Neuronal stem cell (in vitro differentiated cells): ENCODE measurements around the gene SPDYA.

Experiments
- DNase-seq: peaks from one replicate; pipeline ENCODE4 v3.0.0-alpha.2; 2013; ENCODE audit warnings: low spot score
- H2AFZ ChIP-seq: one replicate; pipeline ENCODE4 v1.6.1; 2013; ENCODE audit warnings: mild to moderate bottlenecking, low read length, inconsistent platforms
- H2AK5ac ChIP-seq: 2 replicates; pipeline ENCODE4 v1.6.1; 2013; ENCODE audit warnings: low read depth, mild to moderate bottlenecking, inconsistent platforms, low read length, moderate library complexity, mixed read lengths
- H2BK120ac ChIP-seq: 2 replicates; pipeline ENCODE4 v1.6.1; 2013; ENCODE audit warnings: low read depth, mild to moderate bottlenecking, inconsistent platforms, low read length, moderate library complexity, mixed read lengths
- H2BK12ac ChIP-seq: one replicate; pipeline ENCODE4 v1.6.1; 2013; ENCODE audit warnings: low read length, inconsistent platforms
- H2BK15ac ChIP-seq: 2 replicates; pipeline ENCODE4 v1.6.1; 2013; ENCODE audit warnings: mild to moderate bottlenecking, low read length, inconsistent platforms, mixed read lengths
- H2BK5ac ChIP-seq: one replicate; pipeline ENCODE4 v1.6.1; 2013; ENCODE audit warnings: inconsistent platforms, mild to moderate bottlenecking, low read length, moderate library complexity
- H3K14ac ChIP-seq: one replicate; pipeline ENCODE4 v1.6.1; 2013; ENCODE audit warnings: low read length, inconsistent platforms
- H3K18ac ChIP-seq: 2 replicates; pipeline ENCODE4 v1.6.1; 2013; ENCODE audit warnings: low read length, inconsistent platforms
- H3K23ac ChIP-seq: 2 replicates; pipeline ENCODE4 v1.6.1; 2013; ENCODE audit warnings: low read depth, mild to moderate bottlenecking, mixed read lengths, low read length, inconsistent platforms; ENCODE audit not compliant: poor library complexity
- H3K27ac ChIP-seq: replicated peaks from 3 replicates; pipeline ENCODE4 v1.5.1; 2013; ENCODE audit warnings: low read length, inconsistent platforms
- H3K27me3 ChIP-seq, 3 experiments: 2 replicates each; pipeline ENCODE4 v1.6.1; 2013; ENCODE audit warnings: low read length in 3 of 3, mild to moderate bottlenecking in 2 of 3, inconsistent platforms in 1 of 3, low read depth in 1 of 3, mixed read lengths in 1 of 3, moderate library complexity in 1 of 3; ENCODE audit not compliant: control insufficient read depth in 3 of 3, insufficient read depth in 3 of 3
- H3K36me3 ChIP-seq, 2 donors: replicated peaks in 1 of 2; 2 replicates each; pipeline ENCODE4 v1.6.1; 2013; ENCODE audit warnings: low read length in 2 of 2; ENCODE audit not compliant: control insufficient read depth in 2 of 2, insufficient read depth in 2 of 2
- H3K4ac ChIP-seq: 2 replicates; pipeline ENCODE4 v1.6.1; 2013; ENCODE audit warnings: inconsistent platforms, mild to moderate bottlenecking, low read length, moderate library complexity
- H3K4me1 ChIP-seq, 2 donors: 1 replicate in 1 of 2; 2 replicates in 1 of 2; pipeline ENCODE4 v1.6.1; 2013; ENCODE audit warnings: low read length in 2 of 2, low read depth in 1 of 2; ENCODE audit not compliant: control insufficient read depth in 2 of 2, insufficient read depth in 1 of 2
- H3K4me2 ChIP-seq: one replicate; pipeline ENCODE4 v1.6.1; 2013; ENCODE audit warnings: mild to moderate bottlenecking, low read length, inconsistent platforms; ENCODE audit not compliant: insufficient read depth, poor library complexity, severe bottlenecking
- H3K4me3 ChIP-seq, 2 donors: 2 replicates each; pipeline ENCODE4 v1.5.1; 2013; ENCODE audit warnings: low read length in 2 of 2, mild to moderate bottlenecking in 2 of 2, inconsistent platforms in 1 of 2, moderate library complexity in 1 of 2
- H3K79me1 ChIP-seq: one replicate; pipeline ENCODE4 v1.6.1; 2013; ENCODE audit warnings: low read depth, mild to moderate bottlenecking, inconsistent platforms, low read length, moderate library complexity
- H3K9ac ChIP-seq: one replicate; pipeline ENCODE4 v1.6.1; 2013; ENCODE audit warnings: mild to moderate bottlenecking, low read depth, low read length, inconsistent platforms; ENCODE audit not compliant: poor library complexity
- H3K9me3 ChIP-seq, 2 donors: replicated peaks in 1 of 2; 2 replicates each; pipeline versions ENCODE3 to v1.6.1; 2013; ENCODE audit warnings: low read length in 2 of 2, mild to moderate bottlenecking in 2 of 2, inconsistent platforms in 1 of 2, low read depth in 1 of 2, mixed read lengths in 1 of 2, moderate library complexity in 1 of 2; ENCODE audit not compliant: control insufficient read depth in 2 of 2, insufficient read depth in 1 of 2
- H4K8ac ChIP-seq: one replicate; pipeline ENCODE4 v1.6.1; 2013; ENCODE audit warnings: low read depth, mild to moderate bottlenecking, inconsistent platforms, low read length, moderate library complexity
- H4K91ac ChIP-seq: one replicate; pipeline ENCODE4 v1.6.1; 2013; ENCODE audit warnings: low read length, low read depth, mild to moderate bottlenecking, inconsistent platforms; ENCODE audit not compliant: poor library complexity
- WGBS, 2 donors: extraction: QIAGEN DNeasy Blood & Tissue Kit; methylation state at CpG; one replicate each; pipeline ENCODE4 v1.1.7; 2013; ENCODE audit warnings: missing lambda C conversion rate in 2 of 2, mixed read lengths in 1 of 2; ENCODE audit not compliant: insufficient read length in 2 of 2, insufficient replicate concordance in 1 of 2; ENCODE audit errors: extremely low coverage in 2 of 2; 5-methylcytosine and 5-hydroxymethylcytosine counted together

Gene SPDYA

GRCh38 chr2:28898048-28898447 is 87.4 kb downstream of the SPDYA start:
- no peak overlapping the region for H3K14ac ChIP-seq
- H3K23ac ChIP-seq = no peak overlapping the region
- no peak overlapping the region for H3K18ac ChIP-seq
- H2BK12ac ChIP-seq = no peak overlapping the region
- no peak overlapping the region for H3K4ac ChIP-seq
- no peak overlapping the region for H3K9ac ChIP-seq
- no peak for DNase-seq
- no peak overlapping the region for H2AK5ac ChIP-seq
- no peak overlapping the region for H2BK15ac ChIP-seq
- no peak overlapping the region for H3K4me3 ChIP-seq
- no peak overlapping the region for H4K8ac ChIP-seq
- H3K79me1 ChIP-seq = peaks cover 2% of the 10 kb centered on the region
- H2AFZ ChIP-seq = no peak overlapping the region
- H3K27ac ChIP-seq = no peak overlapping the region
- peaks cover 0 to 2% of the 10 kb centered on the region in 2 donors for H3K9me3 ChIP-seq
- no peak overlapping the region for H2BK5ac ChIP-seq
- no peak overlapping the region for H3K4me2 ChIP-seq
- no CpG with 5 or more reads among the region's 1 CpG for WGBS, 2 donors
- no peaks in the 10 kb centered on the region for H3K27me3 ChIP-seq
- no peak overlapping the region for H2BK120ac ChIP-seq
- H3K36me3 ChIP-seq = peaks cover 5 to 42% of the 10 kb centered on the region in 2 donors
- H3K4me1 ChIP-seq = peaks cover 0 to 10% of the 10 kb centered on the region in 2 donors
- H4K91ac ChIP-seq = no peak overlapping the region
